ENCODE results near the gene LRRC27. TPM values are rescaled to one million over a fixed set of nuclear protein-coding genes. Genes with fewer than 3 reads are reported as not detected.
A peak's percentile ranks its signal among the peaks of the same experiment; 100 is the strongest.
"Not testable (repeated sequence)": the region's sequence is repeated elsewhere in the genome, so short reads cannot be mapped to it uniquely, and the experiment has no call there.

Gene LRRC27
- total RNA-seq, 1 donor = 13.4 TPM

DNA sequence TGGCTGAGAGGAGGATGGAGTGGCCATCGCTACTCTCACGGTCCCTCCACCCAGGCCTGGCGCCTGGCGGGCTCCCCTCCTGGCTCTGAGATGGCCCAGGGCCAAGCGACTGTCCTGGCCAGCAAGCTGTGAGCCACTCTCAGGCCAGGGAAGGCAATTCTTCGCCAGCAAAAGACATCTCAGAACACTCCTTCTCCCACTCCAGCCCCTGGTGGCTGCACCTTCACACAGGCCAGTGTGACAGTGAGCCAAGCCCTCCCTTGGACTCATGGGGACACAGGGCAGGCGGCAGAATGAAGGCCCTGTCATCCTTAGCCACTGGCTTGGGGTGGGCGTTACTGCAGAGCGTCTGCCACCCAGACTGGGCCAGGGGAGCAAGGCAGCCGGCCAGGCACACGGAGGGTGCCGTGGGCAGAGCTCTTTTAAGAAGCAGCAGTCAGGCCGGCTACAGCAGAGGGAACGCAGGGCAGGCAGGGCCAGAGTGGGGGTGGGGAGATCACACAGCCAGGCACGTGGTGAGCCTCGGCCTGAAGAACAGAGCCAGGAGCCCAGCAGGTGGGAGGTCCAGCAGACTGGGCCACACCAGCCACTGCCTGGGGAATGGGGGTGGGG is 38.7 kb upstream of the LRRC27 start:
- Histone ChIP-seq H3K36me3 (ENCODE audit: insufficient read depth, low read length) (no peaks in the 10 kb centered on the region), H3K79me2 (ENCODE audit: insufficient read depth, low read length) (no peaks in the 10 kb centered on the region), H3K4me1 (ENCODE audit: insufficient read depth, low read length) (no peaks in the 10 kb centered on the region), H3K4me3 (ENCODE audit: insufficient read depth, low read length) (no peak overlapping the region), H3K4me2 (ENCODE audit: insufficient read depth, low read length) (no peak overlapping the region), H2AFZ (ENCODE audit: low read length) (no peak overlapping the region), H3K27ac (ENCODE audit: low read depth, low read length) (no peak overlapping the region), H3K27me3 (ENCODE audit: insufficient read depth, low read length) (peaks cover 6% of the 10 kb centered on the region), H4K20me1 (ENCODE audit: insufficient read depth, low read length) (peaks cover 20% of the 10 kb centered on the region), H3K9me3 (ENCODE audit: low read depth, low read length) (no peaks in the 10 kb centered on the region)
- DNase-seq (ENCODE audit: insufficient read length, low spot score, missing footprints) = peak; percentile 71
- TF ChIP-seq, protein P1, sequence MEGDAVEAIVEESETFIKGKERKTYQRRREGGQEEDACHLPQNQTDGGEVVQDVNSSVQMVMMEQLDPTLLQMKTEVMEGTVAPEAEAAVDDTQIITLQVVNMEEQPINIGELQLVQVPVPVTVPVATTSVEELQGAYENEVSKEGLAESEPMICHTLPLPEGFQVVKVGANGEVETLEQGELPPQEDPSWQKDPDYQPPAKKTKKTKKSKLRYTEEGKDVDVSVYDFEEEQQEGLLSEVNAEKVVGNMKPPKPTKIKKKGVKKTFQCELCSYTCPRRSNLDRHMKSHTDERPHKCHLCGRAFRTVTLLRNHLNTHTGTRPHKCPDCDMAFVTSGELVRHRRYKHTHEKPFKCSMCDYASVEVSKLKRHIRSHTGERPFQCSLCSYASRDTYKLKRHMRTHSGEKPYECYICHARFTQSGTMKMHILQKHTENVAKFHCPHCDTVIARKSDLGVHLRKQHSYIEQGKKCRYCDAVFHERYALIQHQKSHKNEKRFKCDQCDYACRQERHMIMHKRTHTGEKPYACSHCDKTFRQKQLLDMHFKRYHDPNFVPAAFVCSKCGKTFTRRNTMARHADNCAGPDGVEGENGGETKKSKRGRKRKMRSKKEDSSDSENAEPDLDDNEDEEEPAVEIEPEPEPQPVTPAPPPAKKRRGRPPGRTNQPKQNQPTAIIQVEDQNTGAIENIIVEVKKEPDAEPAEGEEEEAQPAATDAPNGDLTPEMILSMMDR (IDR thresholded peaks at IDR 0.05; ENCODE audit: extremely low read depth, low read depth, low read length) = no peak

DNA sequence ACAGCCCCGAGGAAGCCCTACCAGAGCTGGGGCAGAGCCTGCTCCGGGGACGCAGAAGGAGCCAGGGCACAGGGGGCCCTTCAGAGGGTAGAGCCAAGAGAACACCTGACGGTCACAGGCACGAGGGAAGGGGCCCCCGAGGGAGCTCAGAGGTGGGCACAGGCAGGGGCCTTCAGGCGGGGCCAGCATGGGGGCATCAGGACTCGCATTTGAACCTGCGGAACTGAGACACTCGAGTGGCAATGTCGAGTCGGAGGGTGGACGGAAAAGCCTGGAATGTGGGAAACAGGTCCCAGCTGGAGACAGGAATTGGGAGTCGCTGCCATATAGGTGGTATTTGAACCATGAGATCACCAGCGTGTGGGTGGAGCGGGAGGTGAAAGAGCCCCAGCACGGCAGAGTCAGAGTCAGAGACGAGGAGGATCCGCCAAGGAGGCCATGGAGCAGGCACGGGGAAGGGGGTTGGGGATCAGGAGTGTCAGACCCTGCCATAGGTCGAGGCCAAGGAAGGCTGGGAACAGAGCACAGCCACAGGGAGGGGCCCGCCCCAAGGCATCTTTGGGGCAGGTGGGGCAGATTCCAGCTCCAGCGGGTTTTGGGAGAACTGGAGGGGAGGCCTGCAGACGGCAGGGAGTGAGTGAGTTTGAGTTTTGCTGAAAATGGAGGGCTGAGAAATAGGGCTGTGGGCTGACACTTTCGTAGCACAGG is 38.0 kb upstream of the LRRC27 start:
- Histone ChIP-seq H3K4me3 (ENCODE audit: insufficient read depth, low read length) (no peak overlapping the region), H3K9me3 (ENCODE audit: low read depth, low read length) (no peaks in the 10 kb centered on the region), H3K4me1 (ENCODE audit: insufficient read depth, low read length) (no peaks in the 10 kb centered on the region), H3K79me2 (ENCODE audit: insufficient read depth, low read length) (no peaks in the 10 kb centered on the region), H3K4me2 (ENCODE audit: insufficient read depth, low read length) (no peak overlapping the region), H3K36me3 (ENCODE audit: insufficient read depth, low read length) (no peaks in the 10 kb centered on the region), H4K20me1 (ENCODE audit: insufficient read depth, low read length) (peaks cover 20% of the 10 kb centered on the region), H3K27me3 (ENCODE audit: insufficient read depth, low read length) (peaks cover 2% of the 10 kb centered on the region), H3K27ac (ENCODE audit: low read depth, low read length) (no peak overlapping the region), H2AFZ (ENCODE audit: low read length) (no peak overlapping the region)
- TF ChIP-seq, protein P1 (IDR thresholded peaks at IDR 0.05; ENCODE audit: extremely low read depth, low read depth, low read length) = no peak
- peak; percentile 63 for DNase-seq (ENCODE audit: insufficient read length, low spot score, missing footprints)

DNA sequence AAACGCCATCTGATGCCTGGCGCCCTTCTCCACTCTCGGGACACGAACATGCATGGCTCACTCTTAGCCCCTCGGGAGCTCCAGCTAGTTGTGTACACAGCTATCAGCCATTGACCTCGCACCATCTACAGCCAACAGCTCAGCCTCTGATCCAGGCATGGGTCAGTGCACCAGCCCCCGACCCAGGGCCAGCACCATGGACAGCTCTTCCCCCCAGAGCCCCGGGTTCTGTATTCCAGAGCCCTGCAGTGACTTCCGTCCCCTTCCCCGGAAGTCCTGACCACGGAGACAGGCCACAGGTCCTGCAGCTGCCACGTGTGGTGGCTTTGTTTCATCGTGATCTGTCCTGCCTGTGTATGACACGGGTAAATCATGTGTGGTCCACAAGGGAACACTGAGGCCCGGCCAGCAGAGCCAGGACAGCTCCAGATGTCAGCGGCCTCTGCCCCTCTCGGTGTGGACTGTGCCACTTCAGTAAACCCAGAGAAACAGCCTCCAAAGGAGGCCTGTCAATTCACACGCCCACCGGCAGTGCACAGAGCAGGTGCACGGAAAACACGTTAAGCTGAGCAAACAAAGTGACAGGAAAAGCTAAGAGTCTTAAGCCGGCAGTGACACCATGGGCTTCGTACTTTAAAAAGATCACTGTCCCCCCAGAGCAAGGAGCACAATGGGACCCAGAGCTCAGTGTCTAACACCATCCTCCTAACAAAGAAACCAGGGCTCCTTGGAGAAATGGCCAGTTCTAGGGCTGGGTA is 37.3 kb upstream of the LRRC27 start:
- H3K4me2 ChIP-seq (ENCODE audit: insufficient read depth, low read length) = no peak overlapping the region
- no peak overlapping the region for H3K27ac ChIP-seq (ENCODE audit: low read depth, low read length)
- no peaks in the 10 kb centered on the region for H3K79me2 ChIP-seq (ENCODE audit: insufficient read depth, low read length)
- no peak overlapping the region for H3K4me3 ChIP-seq (ENCODE audit: insufficient read depth, low read length)
- TF ChIP-seq, protein P1 (IDR thresholded peaks at IDR 0.05; ENCODE audit: extremely low read depth, low read depth, low read length) = no peak
- no peaks in the 10 kb centered on the region for H3K36me3 ChIP-seq (ENCODE audit: insufficient read depth, low read length)
- no peak overlapping the region for H2AFZ ChIP-seq (ENCODE audit: low read length)
- peaks cover 20% of the 10 kb centered on the region for H4K20me1 ChIP-seq (ENCODE audit: insufficient read depth, low read length)
- no peaks in the 10 kb centered on the region for H3K4me1 ChIP-seq (ENCODE audit: insufficient read depth, low read length)
- H3K9me3 ChIP-seq (ENCODE audit: low read depth, low read length) = no peaks in the 10 kb centered on the region
- no peaks in the 10 kb centered on the region for H3K27me3 ChIP-seq (ENCODE audit: insufficient read depth, low read length)
- DNase-seq (ENCODE audit: insufficient read length, low spot score, missing footprints) = peak; percentile 91

DNA sequence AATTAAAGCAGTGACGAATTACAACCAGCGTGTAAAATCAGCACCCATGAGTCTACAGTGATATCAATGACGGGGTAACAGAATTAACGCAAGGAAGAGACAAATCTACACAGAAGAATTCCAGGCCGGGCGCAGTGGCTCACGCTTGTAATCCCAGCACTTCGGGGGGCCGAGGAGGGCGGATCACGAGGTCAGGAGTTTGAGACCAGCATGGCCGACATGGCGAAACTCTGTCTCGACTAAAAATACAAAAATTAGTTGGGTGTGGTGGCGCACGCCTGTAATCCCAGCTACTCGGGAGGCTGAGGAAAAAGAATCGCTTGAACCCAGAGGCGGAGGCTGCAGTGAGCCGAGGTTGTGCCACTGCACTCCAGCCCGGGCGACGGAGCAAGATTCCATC is 36.5 kb upstream of the LRRC27 start:
- not testable (repeated sequence) for H3K36me3 ChIP-seq (ENCODE audit: insufficient read depth, low read length); H2AFZ ChIP-seq (ENCODE audit: low read length); DNase-seq (ENCODE audit: insufficient read length, low spot score, missing footprints); H3K4me2 ChIP-seq (ENCODE audit: insufficient read depth, low read length); H3K79me2 ChIP-seq (ENCODE audit: insufficient read depth, low read length); H3K27me3 ChIP-seq (ENCODE audit: insufficient read depth, low read length); H3K4me3 ChIP-seq (ENCODE audit: insufficient read depth, low read length); H3K4me1 ChIP-seq (ENCODE audit: insufficient read depth, low read length); H3K9me3 ChIP-seq (ENCODE audit: low read depth, low read length); H3K27ac ChIP-seq (ENCODE audit: low read depth, low read length)
- peaks cover 20% of the 10 kb centered on the region for H4K20me1 ChIP-seq (ENCODE audit: insufficient read depth, low read length)

All from osteoblast (primary cell).